Astrocyte (in vitro differentiated cells and primary cell): Measurements from ENCODE around the gene TOP3B.

Experiments used
- EZH2 ChIP-seq: IDR thresholded peaks from 2 replicates; pipeline ENCODE4 v1.6.1; 2012; ENCODE audit warnings: mild to moderate bottlenecking, low read length, inconsistent platforms; ENCODE audit not compliant: insufficient read depth
- TF ChIP-seq, protein P1 (sequence below): IDR thresholded peaks from 2 replicates; pipeline ENCODE4 v1.5.1; 2011; ENCODE audit warnings: low read depth, mild to moderate bottlenecking, inconsistent platforms, low read length, moderate library complexity; ENCODE audit not compliant: insufficient read depth

GRCh38 chr22:21942407-21943343, 39.9 kb downstream of the TOP3B start:
- TF ChIP-seq, protein P1, sequence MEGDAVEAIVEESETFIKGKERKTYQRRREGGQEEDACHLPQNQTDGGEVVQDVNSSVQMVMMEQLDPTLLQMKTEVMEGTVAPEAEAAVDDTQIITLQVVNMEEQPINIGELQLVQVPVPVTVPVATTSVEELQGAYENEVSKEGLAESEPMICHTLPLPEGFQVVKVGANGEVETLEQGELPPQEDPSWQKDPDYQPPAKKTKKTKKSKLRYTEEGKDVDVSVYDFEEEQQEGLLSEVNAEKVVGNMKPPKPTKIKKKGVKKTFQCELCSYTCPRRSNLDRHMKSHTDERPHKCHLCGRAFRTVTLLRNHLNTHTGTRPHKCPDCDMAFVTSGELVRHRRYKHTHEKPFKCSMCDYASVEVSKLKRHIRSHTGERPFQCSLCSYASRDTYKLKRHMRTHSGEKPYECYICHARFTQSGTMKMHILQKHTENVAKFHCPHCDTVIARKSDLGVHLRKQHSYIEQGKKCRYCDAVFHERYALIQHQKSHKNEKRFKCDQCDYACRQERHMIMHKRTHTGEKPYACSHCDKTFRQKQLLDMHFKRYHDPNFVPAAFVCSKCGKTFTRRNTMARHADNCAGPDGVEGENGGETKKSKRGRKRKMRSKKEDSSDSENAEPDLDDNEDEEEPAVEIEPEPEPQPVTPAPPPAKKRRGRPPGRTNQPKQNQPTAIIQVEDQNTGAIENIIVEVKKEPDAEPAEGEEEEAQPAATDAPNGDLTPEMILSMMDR, result no peak
- TF ChIP-seq EZH2, result no peak
